ENCODE measurements around the gene CINP.
"Not testable (repeated sequence)": the region's sequence is repeated elsewhere in the genome, so short reads cannot be mapped to it uniquely, and the experiment has no call there.

The CINP gene

DNA sequence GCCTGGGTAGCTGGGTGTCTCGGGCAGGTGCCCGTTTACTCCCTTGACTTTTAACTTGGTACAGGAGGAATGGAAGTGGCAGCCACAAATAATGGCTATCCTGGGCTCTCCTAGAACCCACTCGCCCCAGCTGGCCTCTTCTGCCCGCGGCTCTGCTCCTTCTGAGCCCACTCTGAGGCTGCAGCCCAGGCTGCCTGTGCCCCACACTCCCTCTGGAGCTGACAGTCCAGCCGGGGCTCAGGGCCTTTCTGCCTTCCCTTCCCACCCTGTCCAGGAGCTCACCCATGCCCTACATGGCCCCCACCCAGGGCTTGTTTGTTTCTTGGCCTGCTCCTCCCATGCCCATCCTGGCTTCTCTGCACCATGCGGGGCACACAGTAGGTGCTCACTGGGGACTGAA, 27.5 kb downstream of the CINP start:
- 93% methylated on average over 7 of the region's 7 CpGs for WGBS
- Histone ChIP-seq H3K27me3 (ENCODE audit: insufficient read depth, low read length) (no peaks in the 10 kb centered on the region), H3K36me3 (ENCODE audit: insufficient read depth, low read length) (peaks cover 41% of the 10 kb centered on the region), H3K4me3 (ENCODE audit: low read length) (no peak overlapping the region), H3K4me1 (ENCODE audit: insufficient read depth, low read length) (no peaks in the 10 kb centered on the region), H3K9ac (ENCODE audit: low read depth, low read length) (no peak overlapping the region), H3K27ac (ENCODE audit: low read depth, low read length) (no peak overlapping the region), H3K9me3 (ENCODE audit: insufficient read depth, low read depth, low read length) (no peaks in the 10 kb centered on the region)

DNA sequence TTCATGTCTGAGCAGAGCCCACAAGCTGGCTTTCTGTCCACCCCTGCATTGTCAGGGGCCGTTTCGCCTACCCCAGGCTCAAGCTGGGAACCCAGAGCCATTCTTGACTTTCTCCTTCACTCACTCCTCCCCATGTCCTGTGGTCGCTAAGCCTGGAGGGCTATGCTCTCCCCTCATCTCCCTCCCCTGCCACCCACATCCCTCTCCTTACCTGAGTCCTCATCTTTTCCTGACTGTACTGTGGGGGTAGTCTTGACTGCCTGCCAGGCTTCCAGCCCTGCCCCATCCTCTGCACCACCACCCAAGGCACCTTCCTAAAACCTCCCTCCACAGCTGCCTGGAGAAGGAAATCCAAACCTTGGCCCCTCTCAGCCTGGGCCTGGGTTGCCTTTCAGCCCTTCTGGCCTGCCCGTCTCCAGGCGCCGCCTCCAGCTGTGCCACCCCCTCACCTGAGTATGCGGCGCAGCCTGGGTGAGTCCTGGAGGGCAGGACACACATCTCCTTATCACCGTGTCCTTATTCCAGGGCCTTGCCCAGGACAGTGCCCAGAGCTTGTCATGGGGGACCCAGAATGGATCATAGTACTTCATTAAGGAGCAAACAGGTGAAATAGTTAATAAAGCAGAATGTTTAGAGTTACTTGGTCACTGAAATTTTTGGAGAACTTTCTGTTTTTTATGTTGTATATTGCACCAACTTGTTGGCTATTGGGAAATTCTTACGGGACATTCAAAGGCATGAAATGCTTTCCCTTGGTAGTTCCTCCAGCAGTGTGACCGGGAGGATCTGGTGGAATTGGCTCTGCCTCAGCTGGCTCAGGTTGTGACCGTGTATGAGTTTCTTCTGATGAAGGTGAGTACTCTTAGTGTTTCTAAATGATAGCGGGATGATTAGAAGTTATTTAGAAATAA, 28.6 kb downstream of the CINP start:
- peaks cover 39% of the 10 kb centered on the region for H3K36me3 ChIP-seq (ENCODE audit: insufficient read depth, low read length)
- WGBS = 96% methylated on average over 12 of the region's 13 CpGs
- H3K4me3 ChIP-seq (ENCODE audit: low read length) = no peak overlapping the region
- no peaks in the 10 kb centered on the region for H3K27me3 ChIP-seq (ENCODE audit: insufficient read depth, low read length)
- no peaks in the 10 kb centered on the region for H3K4me1 ChIP-seq (ENCODE audit: insufficient read depth, low read length)
- no peak overlapping the region for H3K9ac ChIP-seq (ENCODE audit: low read depth, low read length)
- no peaks in the 10 kb centered on the region for H3K9me3 ChIP-seq (ENCODE audit: insufficient read depth, low read depth, low read length)
- H3K27ac ChIP-seq (ENCODE audit: low read depth, low read length) = no peak overlapping the region

DNA sequence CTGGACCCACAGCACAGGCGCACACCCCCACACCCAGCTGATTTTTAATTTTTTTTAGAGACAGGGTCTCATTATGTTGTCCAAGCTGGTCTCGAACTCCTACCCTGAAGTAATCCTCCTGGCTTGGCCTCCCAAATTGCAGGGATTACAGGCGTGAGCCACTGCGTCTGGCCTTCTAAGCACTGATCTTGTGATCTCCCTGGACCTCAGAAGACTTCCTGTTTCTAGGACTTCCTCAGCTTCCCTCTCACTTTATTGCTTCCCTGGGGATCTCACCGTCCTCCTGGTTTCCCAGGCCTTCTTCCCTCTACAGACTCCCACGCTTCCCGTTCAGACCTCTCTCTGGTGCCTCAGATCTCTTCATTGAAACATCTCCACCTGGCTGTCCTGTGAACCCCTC, 29.3 kb downstream of the CINP start:
- Histone ChIP-seq H3K4me1 (ENCODE audit: insufficient read depth, low read length) (no peaks in the 10 kb centered on the region), H3K36me3 (ENCODE audit: insufficient read depth, low read length) (peaks cover 35% of the 10 kb centered on the region), H3K9ac (ENCODE audit: low read depth, low read length) (no peak overlapping the region), H3K9me3 (ENCODE audit: insufficient read depth, low read depth, low read length) (no peaks in the 10 kb centered on the region), H3K4me3 (ENCODE audit: low read length) (no peak overlapping the region), H3K27ac (ENCODE audit: low read depth, low read length) (no peak overlapping the region), H3K27me3 (ENCODE audit: insufficient read depth, low read length) (no peaks in the 10 kb centered on the region)
- 92% methylated on average over 7 of the region's 7 CpGs for WGBS

DNA sequence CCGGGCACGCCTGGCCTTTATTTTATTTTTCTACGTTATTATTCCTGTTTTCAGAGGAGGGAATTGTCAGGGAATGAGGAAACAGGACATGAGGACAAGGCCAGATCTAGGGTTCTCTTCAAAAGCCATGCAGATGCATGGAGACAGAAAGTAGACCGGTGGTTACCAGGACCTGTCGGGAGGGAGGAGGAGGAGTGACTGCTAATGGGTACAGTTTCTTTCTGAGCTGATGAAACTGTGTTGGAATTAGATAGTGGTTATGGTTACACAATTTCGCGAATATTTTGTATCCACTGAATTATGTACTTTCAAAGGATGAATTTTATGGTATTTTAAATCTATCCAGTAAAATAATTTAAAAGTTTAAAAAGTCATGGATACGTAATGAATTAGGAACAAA, 31.9 kb downstream of the CINP start:
- H3K27me3 ChIP-seq (ENCODE audit: insufficient read depth, low read length) = no peaks in the 10 kb centered on the region
- H3K36me3 ChIP-seq (ENCODE audit: insufficient read depth, low read length) = peaks cover 19% of the 10 kb centered on the region
- H3K4me1 ChIP-seq (ENCODE audit: insufficient read depth, low read length) = no peaks in the 10 kb centered on the region
- WGBS = 95% methylated on average over 5 of the region's 8 CpGs
- no peak overlapping the region for H3K4me3 ChIP-seq (ENCODE audit: low read length)
- H3K9me3 ChIP-seq (ENCODE audit: insufficient read depth, low read depth, low read length) = no peaks in the 10 kb centered on the region
- H3K9ac ChIP-seq (ENCODE audit: low read depth, low read length) = no peak overlapping the region
- no peak overlapping the region for H3K27ac ChIP-seq (ENCODE audit: low read depth, low read length)

GRCh38 chr14:102329381-102329780, 33.3 kb downstream of the CINP start:
- H3K9me3 ChIP-seq (ENCODE audit: insufficient read depth, low read depth, low read length); H3K9ac ChIP-seq (ENCODE audit: low read depth, low read length); H3K36me3 ChIP-seq (ENCODE audit: insufficient read depth, low read length); H3K27me3 ChIP-seq (ENCODE audit: insufficient read depth, low read length); H3K4me3 ChIP-seq (ENCODE audit: low read length); H3K4me1 ChIP-seq (ENCODE audit: insufficient read depth, low read length); H3K27ac ChIP-seq (ENCODE audit: low read depth, low read length): not testable (repeated sequence)
- 96% methylated on average over 6 of the region's 6 CpGs for WGBS

- H3K36me3 ChIP-seq (ENCODE audit: insufficient read depth, low read length) = peaks cover 3% of the 10 kb centered on the region; the same call in 1 of the 2 replicates
- no peaks in the 10 kb centered on the region for H3K4me1 ChIP-seq (ENCODE audit: insufficient read depth, low read length)
- H3K27me3 ChIP-seq (ENCODE audit: insufficient read depth, low read length) = no peaks in the 10 kb centered on the region
- no peak overlapping the region for H3K9ac ChIP-seq (ENCODE audit: low read depth, low read length)
- no peak overlapping the region for H3K27ac ChIP-seq (ENCODE audit: low read depth, low read length)
- no peak overlapping the region for H3K4me3 ChIP-seq (ENCODE audit: low read length)
- whole genome bisulfite sequencing = 95% methylated on average over 14 of the region's 14 CpGs
- no peaks in the 10 kb centered on the region for H3K9me3 ChIP-seq (ENCODE audit: insufficient read depth, low read depth, low read length)
Measured at GRCh38 chr14:102326583-102326982, 36.1 kb downstream of the CINP start.

- H3K4me1 ChIP-seq (ENCODE audit: insufficient read depth, low read length) = no peaks in the 10 kb centered on the region
- 87% methylated on average over 9 of the region's 9 CpGs for WGBS
- no peak overlapping the region for H3K9ac ChIP-seq (ENCODE audit: low read depth, low read length)
- H3K27me3 ChIP-seq (ENCODE audit: insufficient read depth, low read length) = no peaks in the 10 kb centered on the region
- no peak overlapping the region for H3K4me3 ChIP-seq (ENCODE audit: low read length)
- H3K9me3 ChIP-seq (ENCODE audit: insufficient read depth, low read depth, low read length) = no peaks in the 10 kb centered on the region
- peaks cover 3% of the 10 kb centered on the region; the same call in 1 of the 2 replicates for H3K36me3 ChIP-seq (ENCODE audit: insufficient read depth, low read length)
- no peak overlapping the region for H3K27ac ChIP-seq (ENCODE audit: low read depth, low read length)
Measured at GRCh38 chr14:102325791-102326345, 36.8 kb downstream of the CINP start.

GRCh38 chr14:102323102-102323501, 39.6 kb downstream of the CINP start:
- no peak overlapping the region for H3K27ac ChIP-seq (ENCODE audit: low read depth, low read length)
- no peaks in the 10 kb centered on the region for H3K9me3 ChIP-seq (ENCODE audit: insufficient read depth, low read depth, low read length)
- no peak overlapping the region for H3K9ac ChIP-seq (ENCODE audit: low read depth, low read length)
- peaks cover 3% of the 10 kb centered on the region; the same call in 1 of the 2 replicates for H3K36me3 ChIP-seq (ENCODE audit: insufficient read depth, low read length)
- 0 out of 2 replicates have a peak, but pooled peaks cover 4% of the 10 kb centered on the region for H3K4me1 ChIP-seq (ENCODE audit: insufficient read depth, low read length)
- WGBS = 71% methylated on average over 8 of the region's 8 CpGs
- no peak overlapping the region for H3K4me3 ChIP-seq (ENCODE audit: low read length)
- no peaks in the 10 kb centered on the region for H3K27me3 ChIP-seq (ENCODE audit: insufficient read depth, low read length)

DNA sequence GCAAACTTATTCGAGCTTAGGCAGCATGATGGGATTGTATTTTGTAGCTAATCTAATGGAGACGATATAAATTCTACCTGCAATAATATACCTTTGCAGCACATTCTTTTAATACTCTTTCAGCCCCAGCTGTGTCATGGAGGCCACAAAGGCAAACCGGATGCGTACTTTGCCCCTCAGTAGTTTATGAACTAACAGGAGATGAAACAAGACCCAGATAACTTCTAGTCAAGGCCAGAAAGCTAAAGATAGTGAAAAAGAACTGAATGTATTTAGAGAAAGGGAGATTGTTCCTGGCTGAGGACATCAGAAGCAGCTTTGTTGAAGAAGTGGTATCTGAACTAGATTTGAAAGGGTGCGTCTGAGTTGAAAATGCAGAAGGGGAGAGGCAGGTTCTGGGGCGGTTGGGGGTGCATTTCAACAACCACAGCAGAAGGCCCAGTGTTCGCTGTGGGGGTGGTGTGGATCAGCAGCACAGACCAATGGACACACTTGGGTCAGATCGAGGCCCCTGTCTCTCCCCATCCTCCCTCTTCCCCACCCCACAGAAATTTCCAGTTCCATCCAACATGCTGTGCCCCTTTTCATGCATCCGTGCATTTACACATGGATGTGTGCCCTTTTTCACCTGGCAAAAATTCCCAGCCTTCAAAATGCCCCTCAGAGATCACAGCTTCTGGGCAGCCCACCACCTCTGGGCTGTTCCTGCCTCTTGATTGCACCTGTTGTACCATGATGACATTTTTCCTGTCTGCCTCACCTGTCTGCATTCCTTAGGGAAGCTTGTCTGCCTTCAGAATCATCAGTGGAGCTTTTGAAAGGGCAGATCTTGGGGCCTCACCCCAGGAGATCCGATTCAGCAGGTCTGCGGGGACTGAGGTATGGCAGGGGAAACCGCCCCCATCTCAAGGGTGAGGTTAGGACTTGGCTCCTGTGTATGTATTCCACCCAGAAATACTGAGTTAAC, 41.0 kb downstream of the CINP start:
- 95% methylated on average over 12 of the region's 12 CpGs for WGBS
- Histone ChIP-seq H3K4me3 (ENCODE audit: low read length) (no peak overlapping the region), H3K9me3 (ENCODE audit: insufficient read depth, low read depth, low read length) (no peaks in the 10 kb centered on the region), H3K4me1 (ENCODE audit: insufficient read depth, low read length) (0 out of 2 replicates have a peak, but pooled peaks cover 4% of the 10 kb centered on the region), H3K9ac (ENCODE audit: low read depth, low read length) (no peak overlapping the region), H3K27me3 (ENCODE audit: insufficient read depth, low read length) (no peaks in the 10 kb centered on the region), H3K36me3 (ENCODE audit: insufficient read depth, low read length) (peaks cover 3% of the 10 kb centered on the region; the same call in 1 of the 2 replicates), H3K27ac (ENCODE audit: low read depth, low read length) (no peak overlapping the region)

DNA sequence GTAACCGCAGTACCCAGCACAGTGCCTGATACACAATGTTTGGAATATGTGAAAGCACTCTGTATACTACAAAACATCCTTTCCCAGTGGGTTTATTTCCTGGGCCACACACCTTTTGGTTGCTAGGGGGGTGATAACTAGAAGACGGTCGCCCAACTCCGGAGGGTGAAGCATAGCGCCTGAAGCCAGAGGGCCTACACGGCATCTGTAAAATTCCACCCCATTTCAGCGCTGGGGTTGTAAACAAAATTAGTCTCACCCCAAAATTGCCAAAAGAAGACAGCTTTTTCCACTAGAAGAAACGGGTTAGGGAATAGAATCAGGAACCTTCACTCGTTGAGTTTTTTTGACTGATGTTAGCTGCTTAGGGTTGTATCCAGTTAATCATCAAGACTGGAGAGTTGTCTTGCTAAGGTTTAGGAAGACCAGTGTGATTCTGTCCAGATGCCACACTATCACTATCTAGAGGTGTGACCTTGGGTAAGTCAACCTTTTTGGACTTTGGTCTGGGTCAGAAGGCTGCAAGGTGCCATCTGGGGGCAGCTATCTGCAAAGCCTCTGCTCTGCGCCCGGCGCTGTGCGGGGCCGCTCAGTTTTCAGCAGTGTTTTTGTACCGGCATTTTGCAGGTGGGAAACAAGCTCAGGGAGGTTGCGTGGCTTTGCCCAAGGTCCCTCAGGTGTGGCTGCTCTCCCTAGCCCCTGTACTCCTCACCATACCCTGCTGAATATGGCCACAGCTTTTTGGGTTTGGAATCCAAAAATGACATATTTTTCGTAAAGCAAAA, 41.8 kb downstream of the CINP start:
- no peaks in the 10 kb centered on the region for H3K27me3 ChIP-seq (ENCODE audit: insufficient read depth, low read length)
- H3K9me3 ChIP-seq (ENCODE audit: insufficient read depth, low read depth, low read length) = no peaks in the 10 kb centered on the region
- 0 out of 2 replicates have a peak overlapping the region, but pooled peaks have one; percentile 86 for H3K9ac ChIP-seq (ENCODE audit: low read depth, low read length)
- H3K4me3 ChIP-seq (ENCODE audit: low read length) = peak overlapping the region; percentile 96
- 96% methylated on average over 17 of the region's 17 CpGs for WGBS
- no peak overlapping the region for H3K27ac ChIP-seq (ENCODE audit: low read depth, low read length)
- peaks cover 3% of the 10 kb centered on the region; the same call in 1 of the 2 replicates for H3K36me3 ChIP-seq (ENCODE audit: insufficient read depth, low read length)
- peaks cover 10% of the 10 kb centered on the region; the same call in 1 of the 2 replicates for H3K4me1 ChIP-seq (ENCODE audit: insufficient read depth, low read length)

All from HUES64 (cell line).